OCI-M2 (cell line): ENCODE measurements around the gene MTHFSD.

Experiments
- DNase-seq: peaks from one replicate; lab custom pipeline; 2025; ENCODE audit not compliant: unreplicated experiment; lab: John Stamatoyannopoulos, UW

MTHFSD gene

GRCh38 chr16:86570558-86571529 is 15.8 kb upstream of the MTHFSD start:
- DNase-seq: no peak

DNA sequence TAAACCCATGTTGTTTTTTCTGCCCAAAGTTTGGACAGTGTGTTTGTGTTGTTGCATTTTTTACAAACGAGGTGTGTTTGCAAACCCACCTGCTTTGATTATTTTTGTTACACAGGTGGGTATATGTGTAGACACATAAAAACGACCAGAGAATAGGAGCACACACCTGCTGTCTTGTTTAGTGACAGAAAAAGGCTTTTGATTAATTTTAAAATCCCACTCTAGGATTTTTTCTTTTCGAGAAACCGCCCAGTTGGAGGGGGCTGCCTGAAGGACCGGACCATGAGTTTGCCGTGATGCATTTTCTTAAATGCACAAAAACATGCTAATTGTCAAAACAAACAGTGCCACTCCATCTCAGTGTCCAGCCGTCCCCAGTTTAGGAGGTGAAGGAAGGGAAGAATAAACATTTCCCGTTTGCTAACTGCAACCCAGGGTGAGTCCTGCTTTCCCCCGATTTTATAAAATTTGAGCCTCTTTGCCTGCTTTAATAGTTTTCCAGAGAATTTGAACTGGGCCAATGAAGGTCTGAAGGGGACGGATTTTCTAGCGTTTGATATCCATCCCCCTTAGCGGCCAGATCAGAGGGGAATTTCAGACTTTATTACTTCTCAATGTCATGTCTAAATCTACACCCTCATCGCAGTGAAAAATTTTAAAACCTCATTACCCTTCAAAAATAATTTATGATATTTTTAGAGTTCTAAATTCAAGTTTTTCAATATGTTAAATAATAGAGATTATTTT is 14.8 kb upstream of the MTHFSD start:
- no peak for DNase-seq

DNA sequence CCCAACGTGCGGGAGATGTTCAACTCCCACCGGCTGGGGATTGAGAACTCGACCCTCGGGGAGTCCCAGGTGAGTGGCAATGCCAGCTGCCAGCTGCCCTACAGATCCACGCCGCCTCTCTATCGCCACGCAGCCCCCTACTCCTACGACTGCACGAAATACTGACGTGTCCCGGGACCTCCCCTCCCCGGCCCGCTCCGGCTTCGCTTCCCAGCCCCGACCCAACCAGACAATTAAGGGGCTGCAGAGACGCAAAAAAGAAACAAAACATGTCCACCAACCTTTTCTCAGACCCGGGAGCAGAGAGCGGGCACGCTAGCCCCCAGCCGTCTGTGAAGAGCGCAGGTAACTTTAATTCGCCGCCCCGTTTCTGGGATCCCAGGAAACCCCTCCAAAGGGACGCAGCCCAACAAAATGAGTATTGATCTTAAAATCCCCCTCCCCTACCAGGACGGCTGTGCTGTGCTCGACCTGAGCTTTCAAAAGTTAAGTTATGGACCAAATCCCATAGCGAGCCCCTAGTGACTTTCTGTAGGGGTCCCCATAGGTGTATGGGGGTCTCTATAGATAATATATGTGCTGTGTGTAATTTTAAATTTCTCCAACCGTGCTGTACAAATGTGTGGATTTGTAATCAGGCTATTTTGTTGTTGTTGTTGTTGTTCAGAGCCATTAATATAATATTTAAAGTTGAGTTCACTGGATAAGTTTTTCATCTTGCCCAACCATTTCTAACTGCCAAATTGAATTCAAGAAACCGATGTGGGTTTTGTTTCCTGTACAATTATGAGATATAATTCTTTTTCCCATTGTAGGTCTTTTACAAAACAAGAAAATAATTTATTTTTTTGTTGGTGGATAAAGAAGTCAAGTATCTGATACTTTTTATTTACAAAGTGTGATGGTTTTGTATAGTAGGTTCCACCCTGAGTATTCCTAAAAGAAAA is 13.9 kb upstream of the MTHFSD start:
- no peak for DNase-seq

- DNase-seq: no peak
Measured at GRCh38 chr16:86567701-86568581, 12.9 kb upstream of the MTHFSD start.

GRCh38 chr16:86566966-86567700 is 12.1 kb upstream of the MTHFSD start:
- no peak for DNase-seq

DNA sequence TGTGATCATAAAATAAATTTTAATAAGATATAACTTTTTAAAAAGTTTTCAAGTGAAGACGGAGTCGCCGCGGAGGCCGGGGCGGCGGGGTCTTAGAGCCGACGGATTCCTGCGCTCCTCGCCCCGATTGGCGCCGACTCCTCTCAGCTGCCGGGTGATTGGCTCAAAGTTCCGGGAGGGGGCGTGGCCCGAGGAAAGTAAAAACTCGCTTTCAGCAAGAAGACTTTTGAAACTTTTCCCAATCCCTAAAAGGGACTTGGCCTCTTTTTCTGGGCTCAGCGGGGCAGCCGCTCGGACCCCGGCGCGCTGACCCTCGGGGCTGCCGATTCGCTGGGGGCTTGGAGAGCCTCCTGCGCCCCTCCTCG is 11.5 kb upstream of the MTHFSD start, which contains the start of gene FOXC2:
TSS of gene FOXC2 (plus strand) at position 229 of the 365 bp plus-strand sequence. CDS start 507 bp downstream, outside the sequence.
- no peak for DNase-seq

- DNase-seq: no peak
Measured at GRCh38 chr16:86565644-86566511, 10.8 kb upstream of the MTHFSD start.

DNA sequence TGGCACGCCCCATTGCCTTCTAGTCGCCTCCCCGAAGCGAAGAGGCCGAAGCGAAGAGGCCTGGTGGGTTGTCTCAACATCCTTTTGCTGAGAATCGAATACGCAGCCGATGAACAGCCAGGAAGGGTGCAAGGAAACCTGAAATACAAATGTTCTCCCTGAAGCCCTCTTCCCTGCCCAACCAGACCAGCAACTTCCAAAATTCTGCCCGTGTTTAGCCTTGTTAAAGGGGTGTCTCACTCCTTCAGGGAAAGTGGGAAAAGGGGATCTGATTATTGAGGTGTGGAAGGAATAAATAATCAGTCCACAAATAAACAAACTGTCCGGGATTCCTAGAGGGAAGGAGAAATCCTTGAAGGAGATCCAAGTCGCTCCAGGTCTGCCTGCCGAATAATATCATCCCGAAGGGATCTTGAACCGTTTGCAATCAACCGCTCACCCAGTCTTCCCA is 10.2 kb upstream of the MTHFSD start:
- no peak for DNase-seq

- DNase-seq: peak; percentile 50
Measured at GRCh38 chr16:86563469-86564345, 8.7 kb upstream of the MTHFSD start.

- DNase-seq: no peak
Measured at GRCh38 chr16:86562356-86562755, 7.3 kb upstream of the MTHFSD start.

DNA sequence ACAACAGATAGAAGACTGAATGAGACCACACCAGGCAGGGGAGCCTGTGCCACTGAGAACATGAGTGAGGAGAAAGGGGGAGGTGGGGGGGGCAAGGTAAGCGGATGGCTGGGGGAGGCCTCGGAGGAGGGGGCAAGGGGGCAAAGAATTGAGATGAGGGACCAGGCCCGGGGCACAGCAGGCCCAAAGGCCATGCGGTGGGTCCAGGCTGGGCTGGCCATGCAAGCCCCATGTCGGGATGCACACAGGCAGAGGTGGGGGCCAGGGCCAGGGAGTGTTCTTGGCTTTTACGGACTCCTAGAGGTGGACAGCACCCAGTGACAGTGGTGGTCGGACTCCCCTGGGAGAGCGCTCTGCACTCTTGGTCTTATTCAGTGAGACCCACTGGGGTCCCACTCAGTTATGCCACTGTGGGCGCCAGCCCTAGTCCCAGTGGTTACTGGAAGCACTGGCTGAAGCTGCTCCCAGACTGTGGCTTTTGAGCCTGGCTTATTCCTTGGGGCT is 4.8 kb upstream of the MTHFSD start:
- no peak for DNase-seq

DNA sequence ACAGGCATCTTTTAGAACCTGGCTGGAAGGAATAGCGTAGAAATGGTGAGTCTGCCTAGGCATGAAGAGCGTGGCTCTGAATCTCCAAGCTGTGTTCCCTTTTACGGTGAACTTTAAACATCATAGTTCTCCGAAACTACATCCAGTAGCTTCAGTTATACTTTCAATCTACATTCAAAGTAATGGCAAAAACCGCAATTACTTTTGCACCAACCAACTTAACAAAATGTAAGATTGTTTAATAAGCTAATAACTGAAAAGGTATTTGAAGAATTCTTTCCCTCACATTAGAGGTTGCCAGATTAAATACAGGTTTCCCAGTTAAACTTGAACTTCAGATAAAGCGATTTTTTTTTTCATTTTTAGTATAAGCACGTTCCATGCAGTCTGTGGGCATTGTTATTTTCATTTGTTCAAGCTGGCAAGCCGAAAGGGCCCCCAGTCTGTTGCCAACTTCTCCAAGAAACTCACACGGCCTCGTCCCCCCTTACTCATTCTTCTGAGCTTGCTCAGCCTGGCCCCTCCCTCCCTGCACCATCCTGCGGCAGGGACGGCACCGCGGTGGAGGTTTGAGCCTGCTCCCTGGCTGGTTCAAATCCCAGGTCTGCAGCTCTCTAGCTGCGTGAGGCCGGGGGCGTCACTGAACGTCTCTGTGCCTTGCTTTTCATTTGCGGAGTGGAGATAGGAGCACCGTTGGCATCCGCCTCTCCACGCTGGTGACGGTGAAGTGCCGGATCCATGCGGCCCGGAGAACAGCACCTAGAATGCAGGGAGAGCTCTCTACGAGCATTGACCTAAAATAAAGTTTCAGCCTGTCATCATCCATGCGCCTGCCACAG is 3.5 kb upstream of the MTHFSD start:
- no peak for DNase-seq

GRCh38 chr16:86557587-86557986 is 2.6 kb upstream of the MTHFSD start:
- no peak for DNase-seq

- no peak for DNase-seq
Measured at GRCh38 chr16:86556576-86556975, 1.5 kb upstream of the MTHFSD start.

GRCh38 chr16:86555704-86556075 is 655 bp upstream of the MTHFSD start:
- no peak for DNase-seq

- no peak for DNase-seq
Measured at GRCh38 chr16:86554599-86554916, 477 bp downstream of the MTHFSD start.
